Stomach (tissue), 4 donors: ENCODE results near the gene GNAT2.

Experiments
- CTCF ChIP-seq, 7 experiments: fragments of 450-650 bp in 4 of 7; fragments of 200-600 bp in 3 of 7; sonication (generic) in 3 of 7; IDR thresholded peaks; one replicate each; pipeline ENCODE4 v1.5.1; 2016 to 2019; ENCODE audit warnings: antibody characterized with exemption in 7 of 7, control low read depth in 2 of 7, mild to moderate bottlenecking in 1 of 7
- POLR2A ChIP-seq, 4 donors: fragments of 450-650 bp; IDR thresholded peaks; one replicate each; pipeline ENCODE4 v1.6.1; 2016; ENCODE audit warnings: antibody characterized with exemption in 4 of 4, control low read depth in 2 of 4, mild to moderate bottlenecking in 1 of 4, moderate library complexity in 1 of 4

- TF ChIP-seq CTCF (IDR thresholded peaks at IDR 0.05) (no peak), POLR2A (IDR thresholded peaks at IDR 0.05) (no peak)
Observed at GRCh38 chr1:109613361-109614147, 5.9 kb downstream of the GNAT2 start.
